PC-9 (cell line): ENCODE data around the gene SLC22A14.

Experiments
- EZH2 ChIP-seq: fragments of 200-600 bp; sonication (generic); IDR thresholded peaks from 2 replicates; pipeline ENCODE4 v1.8.0; 2017; ENCODE audit warnings: antibody characterized with exemption, low read depth
- TF ChIP-seq, protein P1 (sequence below): fragments of 200-600 bp; sonication (generic); conservative IDR thresholded peaks from 2 replicates; pipeline ENCODE4 v1.6.1; 2017; ENCODE audit warnings: mixed run types, antibody characterized with exemption, mild to moderate bottlenecking, moderate library complexity

DNA sequence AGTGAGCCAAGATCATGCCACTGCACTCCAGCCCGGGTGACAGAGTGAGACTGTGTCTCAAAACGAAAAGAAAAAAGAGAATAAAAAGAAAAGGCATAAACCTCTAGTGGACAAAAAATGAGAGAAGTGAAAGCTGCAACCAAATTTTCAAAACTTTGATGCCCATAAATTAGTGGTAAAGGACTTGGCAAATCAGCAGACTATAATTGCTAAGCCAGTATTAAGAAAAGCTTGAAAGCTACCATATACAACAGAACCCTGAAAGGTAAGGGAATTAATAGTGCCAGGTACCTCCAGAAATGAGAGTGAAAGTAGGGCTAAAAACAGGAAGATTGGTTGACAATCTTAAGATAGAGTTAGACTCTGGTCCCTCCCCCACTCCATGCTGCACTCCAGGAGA lies 49.4 kb upstream of the SLC22A14 start:
- no peak for TF ChIP-seq EZH2
- TF ChIP-seq, protein P1, sequence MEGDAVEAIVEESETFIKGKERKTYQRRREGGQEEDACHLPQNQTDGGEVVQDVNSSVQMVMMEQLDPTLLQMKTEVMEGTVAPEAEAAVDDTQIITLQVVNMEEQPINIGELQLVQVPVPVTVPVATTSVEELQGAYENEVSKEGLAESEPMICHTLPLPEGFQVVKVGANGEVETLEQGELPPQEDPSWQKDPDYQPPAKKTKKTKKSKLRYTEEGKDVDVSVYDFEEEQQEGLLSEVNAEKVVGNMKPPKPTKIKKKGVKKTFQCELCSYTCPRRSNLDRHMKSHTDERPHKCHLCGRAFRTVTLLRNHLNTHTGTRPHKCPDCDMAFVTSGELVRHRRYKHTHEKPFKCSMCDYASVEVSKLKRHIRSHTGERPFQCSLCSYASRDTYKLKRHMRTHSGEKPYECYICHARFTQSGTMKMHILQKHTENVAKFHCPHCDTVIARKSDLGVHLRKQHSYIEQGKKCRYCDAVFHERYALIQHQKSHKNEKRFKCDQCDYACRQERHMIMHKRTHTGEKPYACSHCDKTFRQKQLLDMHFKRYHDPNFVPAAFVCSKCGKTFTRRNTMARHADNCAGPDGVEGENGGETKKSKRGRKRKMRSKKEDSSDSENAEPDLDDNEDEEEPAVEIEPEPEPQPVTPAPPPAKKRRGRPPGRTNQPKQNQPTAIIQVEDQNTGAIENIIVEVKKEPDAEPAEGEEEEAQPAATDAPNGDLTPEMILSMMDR: no peak
